HG03378 (cell line): ENCODE results near the gene TCEA3.

Source experiments
- ATAC-seq: cut with Tn5 transposase; IDR thresholded peaks from one replicate; pipeline ENCODE4 v1.9.1; 2021; ENCODE audit warnings: mild to moderate bottlenecking, moderate library complexity; ENCODE audit not compliant: unreplicated experiment

TCEA3 gene

GRCh38 chr1:23448846-23449245 is 24.3 kb upstream of the TCEA3 start:
- no peak for ATAC-seq

GRCh38 chr1:23446661-23447310 is 22.2 kb upstream of the TCEA3 start:
- ATAC-seq = no peak

GRCh38 chr1:23444596-23445390 is 20.2 kb upstream of the TCEA3 start:
- no peak for ATAC-seq

- ATAC-seq = no peak
Measured at GRCh38 chr1:23444104-23444533, 19.6 kb upstream of the TCEA3 start.

- no peak for ATAC-seq
Measured at GRCh38 chr1:23442751-23443150, 18.2 kb upstream of the TCEA3 start.

- ATAC-seq = no peak
Measured at GRCh38 chr1:23441446-23442148, 17.0 kb upstream of the TCEA3 start.

- no peak for ATAC-seq
Measured at GRCh38 chr1:23438545-23438944, 14.0 kb upstream of the TCEA3 start.

GRCh38 chr1:23437355-23437664 is 12.8 kb upstream of the TCEA3 start:
- ATAC-seq = no peak

GRCh38 chr1:23436520-23437354 is 12.2 kb upstream of the TCEA3 start:
- no peak for ATAC-seq

GRCh38 chr1:23434260-23434775 is 9.8 kb upstream of the TCEA3 start:
- ATAC-seq = no peak

- no peak for ATAC-seq
Measured at GRCh38 chr1:23433122-23433521, 8.6 kb upstream of the TCEA3 start.

- no peak for ATAC-seq
Measured at GRCh38 chr1:23431431-23431830, 6.9 kb upstream of the TCEA3 start.

GRCh38 chr1:23430803-23431202 is 6.3 kb upstream of the TCEA3 start:
- no peak for ATAC-seq

- no peak for ATAC-seq
Measured at GRCh38 chr1:23428136-23428905, 3.8 kb upstream of the TCEA3 start.

GRCh38 chr1:23427550-23427949 is 3.0 kb upstream of the TCEA3 start:
- no peak for ATAC-seq

- no peak for ATAC-seq
Measured at GRCh38 chr1:23426828-23427227, 2.3 kb upstream of the TCEA3 start.

GRCh38 chr1:23425193-23425494 is 596 bp upstream of the TCEA3 start:
- ATAC-seq = no peak

GRCh38 chr1:23423415-23424292 is 894 bp downstream of the TCEA3 start:
- ATAC-seq = no peak

- no peak for ATAC-seq
Measured at GRCh38 chr1:23422941-23423340, 1.6 kb downstream of the TCEA3 start.
